GM12891 (cell line): ENCODE measurements around the gene MVB12B.

ENCODE experiments used
- PAX5 ChIP-seq: IDR thresholded peaks from 2 replicates; pipeline ENCODE4 v1.6.1; 2011; ENCODE audit warnings: low read length, moderate library complexity, mild to moderate bottlenecking; ENCODE audit not compliant: insufficient read depth, severe bottlenecking
- POLR2A ChIP-seq: IDR thresholded peaks from 2 replicates; pipeline ENCODE4 v1.6.1; 2011; ENCODE audit warnings: low read depth, low read length, control low read depth
- POLR2AphosphoS5 ChIP-seq: IDR thresholded peaks from 2 replicates; pipeline ENCODE4 v1.6.1; 2011; ENCODE audit warnings: low read depth, low read length, control low read depth
- POU2F2 ChIP-seq: IDR thresholded peaks from 2 replicates; pipeline ENCODE4 v1.6.1; 2011; ENCODE audit warnings: low read depth, mild to moderate bottlenecking, control low read depth, low read length, moderate library complexity
- TAF1 ChIP-seq: IDR thresholded peaks from 2 replicates; pipeline ENCODE4 v1.6.1; 2011; ENCODE audit warnings: low read depth, low read length, control low read depth

GRCh38 chr9:126499005-126499910 lies 172.6 kb downstream of the MVB12B start:
- no peak for TF ChIP-seq TAF1
- TF ChIP-seq POLR2A: no peak
- TF ChIP-seq POLR2AphosphoS5: no peak
- no peak for TF ChIP-seq POU2F2
- no peak for TF ChIP-seq PAX5
